ENCODE data around the gene PRDM16.

Gene PRDM16

DNA sequence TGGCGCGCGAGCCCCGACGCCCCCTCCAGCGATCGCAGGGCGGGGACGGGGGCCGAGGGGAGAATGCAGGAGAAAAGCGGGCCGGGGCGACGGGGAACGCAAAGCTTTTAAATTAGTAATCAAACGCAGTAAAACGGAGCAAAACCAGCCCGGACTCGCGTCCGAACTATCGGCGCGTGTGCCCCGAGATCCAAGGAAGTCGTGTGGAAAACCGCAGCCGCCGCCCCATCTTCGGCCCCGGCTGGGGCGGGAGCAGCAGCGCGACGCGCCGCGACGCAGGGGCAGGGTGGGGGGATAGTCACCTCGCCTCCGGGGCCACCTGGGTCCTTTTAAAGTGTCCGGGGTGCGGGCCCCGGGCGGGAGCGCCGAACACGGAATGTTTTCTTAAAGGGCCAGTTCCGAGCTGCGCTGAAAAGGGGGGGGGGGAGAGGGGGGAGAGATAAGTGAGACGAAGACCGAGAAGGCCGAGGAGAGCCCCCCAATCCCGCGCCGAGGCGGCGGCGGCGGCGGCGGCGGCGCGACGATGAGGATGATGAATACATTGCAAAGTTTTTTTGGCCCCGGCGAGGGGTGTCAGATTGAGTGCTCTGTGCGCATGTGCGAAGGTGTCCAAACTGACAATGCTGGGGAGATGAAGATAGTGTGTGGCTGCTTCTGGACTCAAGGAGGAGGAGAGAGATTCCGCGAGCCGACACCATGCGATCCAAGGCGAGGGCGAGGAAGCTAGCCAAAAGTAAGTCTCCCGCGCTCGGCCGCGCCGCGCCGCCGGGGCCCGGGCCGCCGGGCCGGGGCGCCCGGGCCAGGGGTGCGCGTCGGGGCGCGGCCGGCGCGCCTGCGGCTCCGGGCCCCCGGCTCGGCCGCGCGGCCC is at the start of gene PRDM16:
Gene PRDM16, plus strand, starts transcription at position 640 of the 868 bp plus-strand sequence. Its CDS starts 57 bp downstream, at position 697.
- no peak for DNase-seq (ENCODE audit: low spot score)

DNA sequence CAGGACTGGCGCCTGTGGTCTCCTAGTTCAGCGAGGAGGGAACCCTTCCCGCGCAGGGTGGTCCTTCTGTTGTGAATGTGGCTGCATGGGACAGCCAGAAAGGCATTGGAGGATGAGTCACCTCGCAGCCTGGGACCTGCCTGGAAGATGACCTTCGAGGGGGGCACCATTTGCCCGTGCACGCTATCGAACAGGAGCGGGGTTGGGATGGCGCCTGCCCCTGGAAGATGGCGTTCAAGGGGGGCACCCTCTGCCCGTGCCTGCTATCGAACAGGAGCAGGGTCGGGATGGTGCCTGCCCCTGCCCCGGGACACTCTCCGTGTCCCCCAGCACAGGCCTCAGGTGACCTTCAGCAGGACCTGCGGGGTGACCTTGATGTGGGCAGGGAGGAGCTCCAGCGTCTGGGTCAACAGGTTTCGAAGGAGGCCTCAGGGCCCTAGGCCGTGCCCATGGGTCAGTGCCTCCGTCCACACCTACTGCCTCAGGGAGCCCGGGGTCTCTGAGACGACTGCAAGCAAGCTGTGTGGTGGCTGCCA is 49.4 kb upstream of the PRDM16 start:
- no peak for DNase-seq (ENCODE audit: low spot score)

DNA sequence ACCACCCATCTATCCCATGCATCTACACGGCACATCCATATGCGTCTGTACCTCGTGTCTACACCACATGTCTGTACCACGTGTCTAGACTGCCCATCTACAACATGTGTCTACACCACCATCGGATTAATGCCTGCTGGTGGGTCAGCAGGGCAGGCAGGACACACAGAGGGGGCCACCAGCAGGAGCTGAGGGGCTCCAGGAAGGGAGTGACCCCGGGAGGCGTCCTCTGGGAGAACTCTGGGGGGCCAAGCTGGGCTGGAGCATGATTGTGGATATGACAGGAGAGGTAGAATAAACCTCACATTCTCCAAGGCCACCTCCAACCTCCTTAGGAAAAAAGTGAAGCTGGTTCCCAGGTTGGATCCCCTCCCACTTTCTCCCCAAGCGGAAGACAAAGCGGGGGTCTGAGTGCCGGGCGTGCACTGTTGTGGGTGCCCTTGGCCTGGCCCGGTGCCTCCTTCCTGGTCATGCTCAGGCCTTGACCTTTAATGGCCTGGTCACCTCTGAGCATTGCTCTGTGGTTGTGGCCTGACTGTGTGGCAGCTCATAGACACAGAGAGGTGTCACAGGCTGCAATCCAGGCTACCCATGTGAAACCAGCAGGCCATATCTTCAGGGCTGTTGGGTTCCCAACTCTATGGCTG is 48.6 kb upstream of the PRDM16 start:
- DNase-seq (ENCODE audit: low spot score): no peak

DNA sequence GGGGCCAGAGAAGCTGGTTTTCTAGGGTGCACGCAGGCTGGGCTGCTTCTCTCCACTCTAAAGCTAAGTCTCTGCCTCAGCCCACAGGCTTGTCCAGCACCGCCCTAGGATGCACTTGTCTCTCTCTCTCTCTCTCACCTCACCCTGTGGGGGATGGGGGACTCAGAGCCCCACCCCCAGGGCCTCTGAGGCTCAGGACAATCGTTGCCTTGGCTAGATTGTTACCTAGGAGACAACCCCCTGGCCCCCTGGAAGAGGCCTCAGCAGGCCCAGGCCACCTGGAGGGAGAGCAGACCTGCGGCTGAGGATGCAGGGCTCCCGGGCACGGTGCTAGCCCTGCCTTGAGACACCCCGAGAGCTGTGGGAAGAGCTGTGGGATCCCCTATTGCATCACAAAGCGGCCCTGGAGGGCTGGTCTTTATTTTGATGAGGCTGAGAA is 47.8 kb upstream of the PRDM16 start, which contains the start of gene ACTRT2:
Gene ACTRT2, plus strand, starts transcription at position 235 of the 439 bp plus-strand sequence. CDS start 220 bp downstream, outside the sequence.
- no peak for DNase-seq (ENCODE audit: low spot score)

DNA sequence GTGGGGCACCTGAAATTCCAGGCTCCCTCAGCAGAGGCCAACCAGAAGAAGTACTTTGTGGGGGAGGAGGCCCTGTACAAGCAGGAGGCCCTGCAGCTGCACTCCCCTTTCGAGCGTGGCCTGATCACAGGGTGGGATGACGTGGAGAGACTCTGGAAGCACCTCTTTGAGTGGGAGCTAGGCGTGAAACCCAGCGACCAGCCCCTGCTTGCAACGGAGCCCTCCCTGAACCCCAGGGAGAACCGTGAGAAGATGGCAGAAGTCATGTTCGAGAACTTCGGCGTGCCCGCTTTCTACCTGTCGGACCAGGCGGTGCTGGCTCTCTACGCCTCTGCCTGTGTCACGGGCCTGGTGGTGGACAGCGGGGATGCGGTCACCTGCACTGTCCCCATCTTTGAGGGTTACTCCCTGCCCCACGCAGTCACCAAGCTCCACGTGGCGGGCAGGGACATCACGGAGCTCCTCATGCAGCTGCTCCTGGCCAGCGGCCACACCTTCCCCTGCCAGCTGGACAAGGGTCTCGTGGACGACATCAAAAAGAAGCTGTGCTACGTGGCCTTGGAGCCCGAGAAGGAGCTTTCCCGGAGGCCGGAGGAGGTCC is 47.1 kb upstream of the PRDM16 start:
- DNase-seq (ENCODE audit: low spot score): no peak

DNA sequence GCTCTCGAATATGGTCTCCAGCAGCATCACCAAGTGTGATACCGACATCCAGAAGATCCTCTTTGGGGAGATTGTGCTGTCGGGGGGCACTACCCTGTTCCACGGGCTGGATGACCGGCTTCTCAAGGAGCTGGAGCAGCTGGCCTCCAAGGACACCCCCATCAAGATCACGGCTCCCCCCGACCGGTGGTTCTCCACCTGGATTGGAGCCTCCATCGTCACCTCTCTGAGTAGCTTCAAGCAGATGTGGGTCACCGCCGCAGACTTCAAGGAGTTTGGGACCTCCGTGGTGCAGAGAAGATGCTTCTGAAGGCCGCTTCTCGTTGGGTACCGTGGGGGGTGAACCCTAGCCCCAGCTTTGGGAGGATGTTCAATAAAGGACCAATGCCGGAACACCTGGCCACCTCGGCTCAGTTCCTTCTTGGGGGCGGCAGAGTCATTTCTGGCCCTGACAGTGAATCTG is 46.5 kb upstream of the PRDM16 start:
- no peak for DNase-seq (ENCODE audit: low spot score)

DNA sequence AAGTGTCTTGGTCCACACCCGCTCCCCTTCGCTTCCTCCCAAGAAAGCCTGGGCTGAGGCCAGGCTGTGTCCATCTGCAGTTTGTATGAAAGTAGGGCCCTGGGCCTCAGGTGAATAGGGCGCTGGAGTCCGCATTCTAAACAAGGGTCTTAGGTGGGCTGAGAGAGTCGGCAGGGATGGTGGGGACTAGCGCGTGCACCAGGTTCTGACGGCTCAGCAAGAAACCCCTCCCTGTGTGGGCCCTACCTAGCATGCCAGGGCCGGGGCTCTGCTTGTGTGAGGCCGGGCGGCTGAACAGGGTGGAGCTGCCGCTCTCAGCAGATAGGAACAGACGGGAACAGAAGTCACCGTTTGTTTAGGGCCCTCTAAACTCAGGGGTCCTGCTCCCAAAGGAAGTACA is 46.0 kb upstream of the PRDM16 start:
- DNase-seq (ENCODE audit: low spot score): no peak

DNA sequence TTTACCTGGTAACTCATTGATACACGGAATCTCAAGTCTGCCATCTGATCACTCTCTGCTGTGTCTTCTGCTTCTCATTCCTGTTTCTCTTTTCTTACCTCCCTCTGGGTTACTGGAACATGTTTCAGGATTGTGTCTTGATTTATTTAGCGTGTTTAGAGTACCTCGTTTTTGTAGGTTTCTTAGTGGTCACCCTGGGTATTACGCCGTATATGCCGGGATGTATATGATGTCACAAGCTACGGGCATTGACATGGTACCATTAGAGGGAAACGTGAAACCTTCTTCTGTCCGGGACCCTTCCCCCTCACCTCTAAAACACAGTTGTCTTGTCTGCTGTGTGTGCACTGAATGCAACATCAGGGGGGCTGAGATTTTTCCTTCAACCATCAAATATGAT is 45.0 kb upstream of the PRDM16 start:
- DNase-seq (ENCODE audit: low spot score): no peak

DNA sequence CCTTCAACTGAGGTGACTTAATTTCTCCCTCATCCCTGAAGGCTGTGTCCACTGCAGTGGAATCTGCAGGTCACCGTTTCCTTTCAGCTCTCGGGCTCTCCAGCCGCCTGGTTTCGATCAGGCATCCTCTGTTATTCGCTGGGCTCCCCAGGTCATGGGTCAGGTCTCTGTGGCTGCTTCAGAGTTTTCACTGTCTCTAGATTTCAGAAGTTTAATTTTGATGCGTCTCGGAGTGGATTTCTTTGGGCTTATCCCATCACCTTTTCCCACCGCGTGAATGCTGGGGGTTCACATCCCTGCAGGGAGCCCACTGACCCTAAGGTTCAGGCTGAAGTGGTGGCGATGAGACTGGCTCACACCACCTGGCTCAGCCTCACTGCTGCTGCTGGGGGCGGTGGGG is 44.4 kb upstream of the PRDM16 start:
- DNase-seq (ENCODE audit: low spot score): no peak

DNA sequence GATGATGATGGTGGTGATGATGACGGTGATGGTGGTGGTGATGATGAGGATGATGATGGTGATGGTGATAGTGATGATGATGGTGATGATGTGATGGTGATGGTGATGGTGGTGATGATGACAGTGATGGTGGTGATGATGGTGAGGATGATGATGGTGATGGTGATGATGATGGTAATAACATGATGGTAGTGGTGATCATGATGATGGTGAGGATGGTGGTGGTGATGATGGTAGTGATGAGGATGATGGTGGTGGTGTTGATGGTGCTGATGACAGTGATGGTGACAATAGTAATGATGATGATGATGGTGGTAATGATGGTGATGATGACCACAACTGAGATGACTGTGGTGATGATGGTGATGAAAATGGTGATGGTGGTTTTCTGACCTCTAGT is 42.9 kb upstream of the PRDM16 start:
- no peak for DNase-seq (ENCODE audit: low spot score)

DNA sequence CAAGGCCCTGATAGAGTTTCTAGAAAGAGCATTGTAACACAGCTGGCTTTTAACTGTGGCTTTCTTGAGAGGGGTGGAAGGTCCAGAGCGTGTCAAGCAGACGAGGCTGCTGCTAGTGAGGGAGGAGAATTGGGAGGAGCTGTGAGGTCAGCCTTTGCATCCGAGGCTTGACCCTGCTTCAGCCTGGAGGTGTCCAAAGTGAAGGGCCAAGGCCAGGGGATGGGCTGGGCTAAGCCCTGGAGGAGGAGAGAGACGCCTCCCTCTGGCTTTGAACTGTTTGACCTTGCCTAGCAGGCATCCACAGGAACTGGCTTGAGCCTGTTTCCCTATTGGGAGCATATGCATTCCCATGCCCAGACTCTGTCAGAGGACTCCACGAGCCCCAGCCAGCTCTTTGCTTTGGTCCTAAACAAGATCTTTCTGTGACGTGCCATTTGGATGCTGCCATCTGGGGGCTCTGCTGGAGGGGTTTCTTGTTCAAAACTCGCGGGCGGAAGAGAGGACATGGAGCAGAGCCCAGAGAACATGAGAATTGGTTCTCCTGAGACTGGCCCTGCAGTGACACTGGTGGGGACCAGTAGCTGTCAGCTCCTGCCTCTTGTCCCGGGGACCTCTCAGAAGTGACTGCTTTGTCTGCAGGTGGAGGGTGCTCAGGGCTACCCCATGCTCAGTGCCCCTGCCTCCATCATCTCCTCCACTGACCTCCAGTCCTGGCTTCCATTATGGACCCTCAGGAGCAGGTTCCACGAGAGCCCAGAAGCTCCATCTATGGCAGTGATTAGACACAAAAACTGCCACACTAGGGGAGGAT is 42.2 kb upstream of the PRDM16 start:
- no peak for DNase-seq (ENCODE audit: low spot score)

DNA sequence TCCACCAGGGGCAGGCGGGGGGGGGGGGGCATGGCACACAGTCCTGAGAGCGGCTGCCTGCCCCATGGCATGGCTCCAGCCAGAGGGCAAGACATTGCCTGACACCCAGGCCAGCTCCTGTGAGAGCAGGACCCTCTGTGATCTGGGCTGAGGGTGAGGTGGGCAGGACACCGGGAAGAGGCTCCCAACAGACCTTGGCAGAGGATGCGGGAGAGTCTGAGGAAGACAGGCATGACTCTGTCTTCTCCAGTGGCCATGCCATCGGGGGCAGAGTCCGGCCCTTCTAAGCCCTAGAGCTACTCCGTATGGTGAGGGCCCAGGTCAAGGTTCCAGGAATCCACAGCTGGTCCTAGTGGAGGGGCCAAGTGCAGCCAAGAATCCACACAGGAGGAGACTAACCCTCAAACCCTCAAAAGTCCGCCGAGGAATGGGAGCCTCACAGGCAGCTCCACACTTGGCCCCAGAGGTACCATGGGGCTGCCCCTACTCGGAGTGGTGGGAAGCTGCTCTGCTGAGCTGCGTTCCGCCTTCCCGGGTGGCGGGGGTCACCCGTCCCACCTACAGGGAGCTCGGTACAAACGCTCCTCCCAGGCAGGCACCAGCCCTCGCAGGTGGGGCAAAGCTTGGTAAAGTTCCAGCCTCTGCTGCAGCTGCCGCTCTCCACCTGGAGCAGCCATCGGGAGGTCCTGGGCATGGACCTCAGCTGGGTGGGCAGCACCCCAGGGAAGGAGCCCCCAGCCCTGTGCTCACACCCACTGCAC is 41.2 kb upstream of the PRDM16 start:
- no peak for DNase-seq (ENCODE audit: low spot score)

DNA sequence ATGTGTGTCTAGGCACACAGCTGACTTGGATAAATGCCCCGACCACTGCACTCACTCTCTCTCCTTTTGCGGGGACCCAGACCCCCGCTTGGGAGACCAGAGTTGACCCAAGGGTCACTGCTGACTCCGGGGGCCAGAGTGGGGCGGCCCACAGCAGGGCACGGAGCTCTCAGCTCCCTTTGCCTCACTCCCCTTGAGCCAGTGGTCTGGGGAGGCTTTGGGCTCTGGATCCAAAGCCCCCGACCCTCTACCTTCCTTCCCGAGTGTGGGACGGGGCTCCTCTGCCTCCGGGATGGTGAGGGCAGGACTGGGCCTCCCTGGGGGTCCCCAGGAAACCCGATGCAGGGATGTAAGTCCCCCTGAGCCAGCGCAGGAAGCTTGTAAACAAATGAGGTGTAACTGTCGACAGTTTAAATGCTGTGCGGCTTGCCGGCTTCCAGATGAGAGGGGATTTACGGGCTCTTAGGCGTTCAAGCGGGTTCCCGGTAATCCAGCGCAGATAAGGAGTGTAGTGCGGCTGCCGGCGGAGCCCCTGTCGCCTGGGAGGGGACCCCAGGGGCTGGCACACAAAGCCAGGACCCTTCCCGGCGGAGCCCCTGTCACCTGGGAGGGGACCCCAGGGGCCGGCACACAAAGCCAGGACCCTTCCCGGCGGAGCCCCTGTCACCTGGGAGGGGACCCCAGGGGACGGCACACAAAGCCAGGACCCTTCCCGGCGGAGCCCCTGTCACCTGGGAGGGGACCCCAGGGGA is 40.3 kb upstream of the PRDM16 start:
- DNase-seq (ENCODE audit: low spot score): no peak

DNA sequence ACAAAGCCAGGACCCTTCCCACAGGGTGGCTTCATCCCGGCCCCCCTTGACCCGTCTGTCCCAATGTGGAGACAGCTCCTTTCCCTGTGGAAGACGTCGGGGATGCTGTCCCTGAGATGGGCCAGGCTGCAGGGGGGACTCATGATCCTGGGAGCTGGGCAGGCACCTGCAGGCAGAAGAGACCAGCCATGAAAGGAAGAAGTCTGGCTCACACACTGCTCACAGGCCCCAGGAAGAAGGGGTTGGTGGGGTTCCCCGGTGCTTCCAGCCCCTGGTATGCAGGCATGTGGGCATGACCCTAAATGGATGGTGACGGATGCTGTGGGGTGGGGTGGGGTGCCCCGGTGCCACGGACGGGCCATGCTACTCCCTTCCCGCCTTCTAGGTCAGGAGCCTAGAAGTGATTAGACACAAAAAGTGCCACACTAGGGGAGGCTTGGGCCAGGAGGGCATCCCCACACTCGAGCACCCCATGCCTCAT is 39.5 kb upstream of the PRDM16 start:
- DNase-seq (ENCODE audit: low spot score): no peak

DNA sequence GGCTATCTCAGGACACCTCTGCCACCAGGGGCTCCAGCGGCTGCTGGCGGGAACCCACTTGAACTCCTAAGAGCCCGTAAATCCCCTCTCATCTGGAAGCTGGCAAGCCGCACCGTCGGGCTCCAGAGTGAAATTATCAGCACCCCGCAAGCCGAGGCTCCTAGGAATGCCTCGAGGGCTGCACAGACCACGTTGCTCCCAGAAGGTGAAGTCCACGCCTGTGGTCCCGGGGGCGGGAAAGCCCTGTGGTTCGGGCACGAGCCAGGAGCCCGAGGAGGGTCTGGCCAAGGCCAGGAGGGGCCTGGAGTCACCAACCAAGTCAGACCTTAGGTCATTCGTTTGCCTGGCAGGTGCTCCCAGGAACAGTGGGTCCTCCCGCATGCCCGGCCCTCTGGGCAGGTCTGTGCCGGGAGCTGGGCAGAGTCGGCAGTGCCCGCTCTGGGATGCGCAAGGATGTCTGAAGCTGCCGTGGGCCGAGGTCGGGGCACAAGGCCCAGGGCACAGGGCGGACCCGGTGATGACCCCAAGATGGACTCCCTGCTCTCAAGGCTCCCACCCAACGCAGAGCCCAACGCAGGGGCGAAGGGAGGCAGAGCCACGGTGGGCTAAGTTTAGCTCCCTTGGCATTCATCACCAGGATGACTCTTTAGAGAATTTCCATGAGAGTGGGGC is 38.9 kb upstream of the PRDM16 start:
- no peak for DNase-seq (ENCODE audit: low spot score)

DNA sequence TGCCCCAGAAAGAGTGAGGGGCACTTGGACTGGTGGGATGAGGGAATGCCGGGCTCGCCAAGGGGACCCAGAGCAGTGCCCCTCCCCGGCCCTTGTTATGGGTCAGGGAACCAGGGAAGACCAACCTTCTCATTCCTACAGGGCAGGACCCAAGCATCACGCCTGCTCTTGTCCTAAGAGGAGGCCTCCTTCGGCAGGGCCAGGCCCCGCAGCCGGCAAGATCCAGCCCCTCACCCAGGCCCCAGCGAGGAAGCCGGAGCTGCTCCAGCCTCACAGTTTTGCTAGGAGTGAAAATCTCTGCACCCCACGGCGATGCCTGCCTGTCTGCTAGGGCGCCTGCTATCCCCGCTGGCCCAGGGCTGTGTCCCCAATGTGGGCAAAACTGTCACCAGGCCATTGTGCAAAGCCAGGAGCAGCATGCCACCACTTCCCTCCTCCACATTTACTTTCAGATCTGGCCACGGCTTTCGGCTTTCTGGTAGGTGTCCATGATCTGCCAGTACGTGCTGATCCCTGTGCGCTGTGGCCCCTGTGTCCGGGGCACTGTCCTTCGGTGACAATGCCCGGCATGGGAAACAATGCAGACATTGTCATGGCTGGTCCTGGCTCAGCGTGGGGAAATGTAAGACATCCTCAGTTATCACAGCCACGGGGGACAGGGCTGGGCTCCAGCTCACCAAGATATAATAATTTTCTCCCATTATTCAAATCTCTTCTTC is 38.2 kb upstream of the PRDM16 start:
- DNase-seq (ENCODE audit: low spot score): peak; percentile 74

DNA sequence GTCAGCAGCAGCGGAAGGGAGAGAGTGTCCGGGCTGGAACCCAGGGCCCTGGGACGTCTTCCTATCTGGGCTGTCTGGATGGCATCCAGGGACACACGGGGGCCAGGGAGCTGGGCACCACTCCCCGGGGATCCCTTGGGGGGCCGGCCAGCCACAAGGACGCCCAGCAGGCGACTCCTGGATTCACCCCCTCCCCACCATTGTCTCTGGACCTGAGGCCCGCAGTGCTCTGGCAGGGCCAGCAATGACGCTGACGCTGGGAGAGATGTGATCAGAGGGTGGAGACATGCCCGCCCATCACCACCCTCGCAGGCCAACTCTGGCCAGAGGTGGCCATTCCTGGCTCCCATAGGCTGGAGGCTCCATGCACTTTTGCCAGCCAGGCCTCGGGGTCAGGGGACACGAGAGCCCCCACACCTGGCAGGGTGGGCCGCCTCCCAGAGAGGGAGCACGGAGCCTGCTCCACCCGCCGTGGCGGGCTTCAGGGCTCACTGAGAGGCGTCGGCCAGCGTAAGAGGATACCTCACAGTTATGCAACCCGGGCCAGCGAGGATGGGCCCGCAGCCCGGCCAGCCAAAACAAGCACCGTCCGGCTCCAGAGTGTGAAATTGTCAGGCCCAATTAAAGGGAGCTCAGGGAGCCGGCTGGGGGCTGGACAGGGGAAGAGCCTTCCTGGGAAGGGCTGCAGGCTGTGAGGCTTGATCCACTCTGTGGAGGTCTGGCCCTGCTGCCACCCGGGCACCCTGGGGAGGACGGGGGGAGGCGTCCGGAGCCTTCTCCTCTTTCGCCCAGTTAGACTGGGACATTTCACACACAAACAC is 37.4 kb upstream of the PRDM16 start:
- DNase-seq (ENCODE audit: low spot score): peak; percentile 29

All from putamen (tissue), 1 donor.